Colonic mucosa (tissue), 4 donors: ENCODE measurements around the gene DMAC2. TPM values are rescaled to one million over a fixed set of nuclear protein-coding genes. Genes with fewer than 3 reads are reported as not detected.
A peak's percentile ranks its signal among the peaks of the same experiment; 100 is the strongest.

Experiments
- DNase-seq: peaks from one replicate; pipeline ENCODE4 v3.0.0-alpha.2; 2020
- H3K27ac ChIP-seq: fragments of 200-600 bp; one replicate; pipeline ENCODE4 v1.8.0; 2021
- H3K27me3 ChIP-seq: fragments of 200-600 bp; one replicate; pipeline ENCODE4 v1.8.0; 2021
- H3K36me3 ChIP-seq: fragments of 200-600 bp; one replicate; pipeline ENCODE4 v1.8.0; 2021
- H3K4me1 ChIP-seq: fragments of 200-600 bp; one replicate; pipeline ENCODE4 v1.8.0; 2021; ENCODE audit warnings: mild to moderate bottlenecking
- H3K4me3 ChIP-seq: fragments of 200-600 bp; one replicate; pipeline ENCODE4 v1.8.0; 2021
- H3K9ac ChIP-seq, 2 donors: one replicate each; pipeline ENCODE4 v1.7.0; 2013; ENCODE audit warnings: control low read depth in 2 of 2, low read depth in 2 of 2, low read length in 2 of 2
- H3K9me3 ChIP-seq: fragments of 200-600 bp; one replicate; pipeline ENCODE4 v1.8.0; 2021
- CTCF ChIP-seq: fragments of 200-600 bp; IDR thresholded peaks from one replicate; pipeline ENCODE4 v1.8.0; 2022; ENCODE audit warnings: antibody characterized with exemption, mild to moderate bottlenecking
- intact Hi-C: fragments of 100-400 bp; cut with DNase I; formaldehyde crosslinking; loops from one replicate; pipeline ENCODE4 v1.14.1; 2022
- total RNA-seq, 2 donors: library from RNA; stranded (reverse); fragmentation: NEBNext Ultra II Directional in 1 of 2; extraction: Animal tissue kit (Norgen Biotek cat#: 25700) in 1 of 2; gene quantifications; one replicate each; pipeline ENCODE4 v1.2.1, GENCODE V29; 2021
- donor health status: healthy.
- donor health status: DM: no; HTN: no; CAD: no.
- donor health status: DM: no; HTN: no; CAD: no.

DMAC2 gene
- total RNA-seq, 2 donors from 2014 or later: 48.0 to 61.8 TPM

- H3K9ac ChIP-seq: peak within 1 kb of the TSS; percentile 71 to 98
- H3K4me1 ChIP-seq: peaks cover 6% of the 10 kb centered on the region
- H3K27ac ChIP-seq: peak within 1 kb of the TSS; percentile 74
- no peak for TF ChIP-seq CTCF
- H3K36me3 ChIP-seq: no peaks in the 10 kb centered on the region
- H3K9me3 ChIP-seq: no peaks in the 10 kb centered on the region
- H3K4me3 ChIP-seq: peak within 1 kb of the TSS; percentile 83
- DNase-seq: peak; percentile 99
- no peaks in the 10 kb centered on the region for H3K27me3 ChIP-seq
- intact Hi-C loops: loop anchor here (5.0 kb wide), 1 partner anchor 35 kb away; no protein-coding TSS in a partner anchor
These were observed 42.3 kb downstream of the DMAC2 start, which contains the start of the genes BCKDHA and EXOSC5 for GRCh38 chr19:41397086-41398049. Gene BCKDHA, plus strand, starts transcription at chr19:41397818. Its CDS starts 10 bp downstream, at chr19:41397828. Gene EXOSC5, minus strand, starts transcription at chr19:41397359. Its CDS starts 31 bp downstream, at chr19:41397328.

GRCh38 chr19:41395355-41395754, 44.4 kb downstream of the DMAC2 start:
- H3K9me3 ChIP-seq: no peaks in the 10 kb centered on the region
- no peak overlapping the region for H3K4me3 ChIP-seq
- H3K27ac ChIP-seq: no peak overlapping the region
- intact Hi-C loops: loop anchor here (5.0 kb wide), 1 partner anchor 37 kb away; no protein-coding TSS in a partner anchor
- peaks cover 6% of the 10 kb centered on the region for H3K4me1 ChIP-seq
- H3K36me3 ChIP-seq: no peaks in the 10 kb centered on the region
- no peak for TF ChIP-seq CTCF
- DNase-seq: no peak
- no peak overlapping the region for H3K9ac ChIP-seq
- no peaks in the 10 kb centered on the region for H3K27me3 ChIP-seq

- DNase-seq: no peak
- no peak for TF ChIP-seq CTCF
- H3K4me1 ChIP-seq: no peaks in the 10 kb centered on the region
- no peaks in the 10 kb centered on the region for H3K36me3 ChIP-seq
- H3K4me3 ChIP-seq: no peak overlapping the region
- intact Hi-C loops: no loop called here
- H3K27ac ChIP-seq: no peak overlapping the region
- H3K9me3 ChIP-seq: no peaks in the 10 kb centered on the region
- H3K9ac ChIP-seq: no peak overlapping the region
- H3K27me3 ChIP-seq: no peaks in the 10 kb centered on the region
These were observed 46.9 kb downstream of the DMAC2 start for GRCh38 chr19:41392775-41393174.

GRCh38 chr19:41391618-41392017, 48.1 kb downstream of the DMAC2 start:
- Histone ChIP-seq H3K27ac (no peak overlapping the region), H3K9ac (no peak overlapping the region), H3K4me1 (no peaks in the 10 kb centered on the region), H3K9me3 (no peaks in the 10 kb centered on the region), H3K4me3 (no peak overlapping the region), H3K36me3 (no peaks in the 10 kb centered on the region), H3K27me3 (no peaks in the 10 kb centered on the region)
- DNase-seq: no peak
- no peak for TF ChIP-seq CTCF
- intact Hi-C loops: no loop called here

- no peak overlapping the region for H3K4me3 ChIP-seq
- no peak for TF ChIP-seq CTCF
- H3K36me3 ChIP-seq: no peaks in the 10 kb centered on the region
- H3K9ac ChIP-seq: no peak overlapping the region
- no peaks in the 10 kb centered on the region for H3K27me3 ChIP-seq
- intact Hi-C loops: no loop called here
- no peaks in the 10 kb centered on the region for H3K9me3 ChIP-seq
- no peaks in the 10 kb centered on the region for H3K4me1 ChIP-seq
- DNase-seq: no peak
- no peak overlapping the region for H3K27ac ChIP-seq
These were observed 53.3 kb downstream of the DMAC2 start for GRCh38 chr19:41386442-41386841.
